HG03432 (cell line): ENCODE measurements around the gene RAD21L1.

Experiments
- ATAC-seq: cut with Tn5 transposase; IDR thresholded peaks from one replicate; pipeline ENCODE4 v1.9.1; 2021; ENCODE audit warnings: mild to moderate bottlenecking, moderate library complexity; ENCODE audit not compliant: unreplicated experiment

The RAD21L1 gene

GRCh38 chr20:1225783-1226654 is at the start of gene RAD21L1:
Gene RAD21L1 (plus strand): TSS chr20:1226044. CDS start chr20:1228454, 2,410 bp downstream.
- no peak for ATAC-seq

- ATAC-seq: no peak
Measured at GRCh38 chr20:1177680-1178079, 48.2 kb upstream of the RAD21L1 start.

- ATAC-seq: no peak
Measured at GRCh38 chr20:1178103-1178502, 47.7 kb upstream of the RAD21L1 start.

- no peak for ATAC-seq
Measured at GRCh38 chr20:1178623-1179022, 47.2 kb upstream of the RAD21L1 start.

GRCh38 chr20:1180949-1181348 is 44.9 kb upstream of the RAD21L1 start:
- no peak for ATAC-seq

- no peak for ATAC-seq
Measured at GRCh38 chr20:1182106-1182505, 43.7 kb upstream of the RAD21L1 start.

GRCh38 chr20:1183153-1183552 is 42.7 kb upstream of the RAD21L1 start:
- ATAC-seq: no peak

GRCh38 chr20:1184260-1184637 is 41.6 kb upstream of the RAD21L1 start:
- no peak for ATAC-seq

GRCh38 chr20:1184638-1185315 is 41.1 kb upstream of the RAD21L1 start, which contains the start of gene TMEM74B:
Gene TMEM74B (minus strand): TSS chr20:1184981. CDS start chr20:1183801, 1,180 bp downstream.
- no peak for ATAC-seq

GRCh38 chr20:1185316-1185741 is 40.5 kb upstream of the RAD21L1 start:
- no peak for ATAC-seq

- ATAC-seq: no peak
Measured at GRCh38 chr20:1185790-1186334, 40.0 kb upstream of the RAD21L1 start.

GRCh38 chr20:1186367-1186991 is 39.4 kb upstream of the RAD21L1 start:
- ATAC-seq: no peak

- no peak for ATAC-seq
Measured at GRCh38 chr20:1187605-1188171, 38.2 kb upstream of the RAD21L1 start.

- ATAC-seq: no peak
Measured at GRCh38 chr20:1188347-1188746, 37.5 kb upstream of the RAD21L1 start.

- ATAC-seq: no peak
Measured at GRCh38 chr20:1189827-1190226, 36.0 kb upstream of the RAD21L1 start.

GRCh38 chr20:1190847-1191246 is 35.0 kb upstream of the RAD21L1 start:
- no peak for ATAC-seq

GRCh38 chr20:1191299-1191698 is 34.5 kb upstream of the RAD21L1 start:
- ATAC-seq: no peak

- no peak for ATAC-seq
Measured at GRCh38 chr20:1195226-1195625, 30.6 kb upstream of the RAD21L1 start.

- no peak for ATAC-seq
Measured at GRCh38 chr20:1196634-1197033, 29.2 kb upstream of the RAD21L1 start.

- no peak for ATAC-seq
Measured at GRCh38 chr20:1197801-1198200, 28.0 kb upstream of the RAD21L1 start.

- no peak for ATAC-seq
Measured at GRCh38 chr20:1198751-1199150, 27.1 kb upstream of the RAD21L1 start.
